GM12878 (cell line): ENCODE measurements around the gene WNK1.

ENCODE experiments used
- CBFB ChIP-seq: IDR thresholded peaks from 2 replicates; pipeline ENCODE4 v1.6.1; 2016; ENCODE audit warnings: antibody characterized with exemption, low read depth
- MXI1 ChIP-seq: fragments of 150-350 bp; IDR thresholded peaks from 2 replicates; pipeline ENCODE4 v1.6.1; 2011; ENCODE audit warnings: low read depth, mild to moderate bottlenecking, inconsistent platforms, low read length, improper control_type of control experiment
- NFIC ChIP-seq: IDR thresholded peaks from 2 replicates; pipeline ENCODE4 v1.6.1; 2012; ENCODE audit warnings: low read depth, mild to moderate bottlenecking, inconsistent platforms, low read length, moderate library complexity
- POLR2AphosphoS5 ChIP-seq: IDR thresholded peaks from 2 replicates; pipeline ENCODE4 v1.6.1; 2011; ENCODE audit warnings: mild to moderate bottlenecking, low read length, inconsistent platforms
- SP1 ChIP-seq: IDR thresholded peaks from one replicate; pipeline ENCODE4 v1.6.1; 2011; ENCODE audit warnings: low read depth, low read length
- TF ChIP-seq, protein P1 (sequence below), 3 experiments: IDR thresholded peaks in 2 of 3; conservative IDR thresholded peaks in 1 of 3; 2 replicates each; pipeline ENCODE4 v1.5.1; 2011; ENCODE audit warnings: low read depth in 3 of 3, low read length in 3 of 3, mild to moderate bottlenecking in 3 of 3, control low read depth in 2 of 3, moderate library complexity in 2 of 3, inconsistent platforms in 1 of 3, mixed read lengths in 1 of 3; ENCODE audit not compliant: control insufficient read depth in 2 of 3, insufficient read depth in 1 of 3; ENCODE audit errors: extremely low read depth in 1 of 3
- TF ChIP-seq, protein P2 (sequence below): fragments of 450-650 bp; IDR thresholded peaks from 2 replicates; pipeline ENCODE4 v1.6.1; 2018; ENCODE audit warnings: borderline replicate concordance, mild to moderate bottlenecking; ENCODE audit not compliant: partially characterized antibody
- TF ChIP-seq, protein P3 (sequence below): fragments of 450-650 bp; IDR thresholded peaks from 2 replicates; pipeline ENCODE4 v1.6.1; 2017; ENCODE audit warnings: low read depth, mild to moderate bottlenecking, moderate library complexity
- TF ChIP-seq, protein P4 (sequence below): fragments of 450-650 bp; IDR thresholded peaks from 2 replicates; pipeline ENCODE4 v1.6.1; 2017; ENCODE audit warnings: mild to moderate bottlenecking

DNA sequence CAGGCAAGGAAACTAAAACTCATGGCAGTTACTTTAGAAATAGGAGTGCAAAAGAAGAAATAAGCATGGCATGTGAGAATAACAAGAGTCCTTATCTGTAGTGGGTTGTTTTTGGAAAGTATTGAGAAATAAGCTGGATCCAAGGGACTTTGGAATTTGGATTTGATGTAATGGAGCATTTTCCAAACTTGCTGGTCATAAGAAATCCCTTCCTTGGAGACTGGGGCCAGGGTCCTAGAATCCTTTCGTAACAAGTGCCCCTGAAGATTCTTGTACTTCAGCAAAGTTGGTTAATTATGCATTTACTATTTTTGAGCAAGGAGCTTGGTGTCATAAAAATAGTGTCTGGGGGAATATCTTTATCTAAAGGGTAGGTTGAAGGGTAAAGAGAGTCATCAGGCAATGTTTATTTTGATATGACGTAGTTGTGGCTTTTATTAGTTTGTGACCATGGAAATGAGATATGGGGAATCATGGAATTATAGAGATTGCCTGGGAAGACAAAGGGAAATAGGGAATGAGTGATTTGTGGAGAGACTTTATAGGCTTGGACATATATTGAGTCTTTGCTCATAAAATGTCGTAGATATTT, 53.9 kb downstream of the WNK1 start:
- TF ChIP-seq NFIC, result no peak
- TF ChIP-seq, protein P1, sequence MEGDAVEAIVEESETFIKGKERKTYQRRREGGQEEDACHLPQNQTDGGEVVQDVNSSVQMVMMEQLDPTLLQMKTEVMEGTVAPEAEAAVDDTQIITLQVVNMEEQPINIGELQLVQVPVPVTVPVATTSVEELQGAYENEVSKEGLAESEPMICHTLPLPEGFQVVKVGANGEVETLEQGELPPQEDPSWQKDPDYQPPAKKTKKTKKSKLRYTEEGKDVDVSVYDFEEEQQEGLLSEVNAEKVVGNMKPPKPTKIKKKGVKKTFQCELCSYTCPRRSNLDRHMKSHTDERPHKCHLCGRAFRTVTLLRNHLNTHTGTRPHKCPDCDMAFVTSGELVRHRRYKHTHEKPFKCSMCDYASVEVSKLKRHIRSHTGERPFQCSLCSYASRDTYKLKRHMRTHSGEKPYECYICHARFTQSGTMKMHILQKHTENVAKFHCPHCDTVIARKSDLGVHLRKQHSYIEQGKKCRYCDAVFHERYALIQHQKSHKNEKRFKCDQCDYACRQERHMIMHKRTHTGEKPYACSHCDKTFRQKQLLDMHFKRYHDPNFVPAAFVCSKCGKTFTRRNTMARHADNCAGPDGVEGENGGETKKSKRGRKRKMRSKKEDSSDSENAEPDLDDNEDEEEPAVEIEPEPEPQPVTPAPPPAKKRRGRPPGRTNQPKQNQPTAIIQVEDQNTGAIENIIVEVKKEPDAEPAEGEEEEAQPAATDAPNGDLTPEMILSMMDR (IDR thresholded peaks at IDR 0.05 in 2 of 3, conservative IDR thresholded peaks at IDR 0.05 in 1 of 3; ENCODE audit: control insufficient read depth in 2 of 3, extremely low read depth in 1 of 3, insufficient read depth in 1 of 3, low read depth in 3 of 3, low read length in 3 of 3), result no peak
- no peak for TF ChIP-seq SP1
- TF ChIP-seq POLR2AphosphoS5, result no peak
- TF ChIP-seq MXI1, result no peak
- TF ChIP-seq CBFB, result no peak
- TF ChIP-seq, protein P2, sequence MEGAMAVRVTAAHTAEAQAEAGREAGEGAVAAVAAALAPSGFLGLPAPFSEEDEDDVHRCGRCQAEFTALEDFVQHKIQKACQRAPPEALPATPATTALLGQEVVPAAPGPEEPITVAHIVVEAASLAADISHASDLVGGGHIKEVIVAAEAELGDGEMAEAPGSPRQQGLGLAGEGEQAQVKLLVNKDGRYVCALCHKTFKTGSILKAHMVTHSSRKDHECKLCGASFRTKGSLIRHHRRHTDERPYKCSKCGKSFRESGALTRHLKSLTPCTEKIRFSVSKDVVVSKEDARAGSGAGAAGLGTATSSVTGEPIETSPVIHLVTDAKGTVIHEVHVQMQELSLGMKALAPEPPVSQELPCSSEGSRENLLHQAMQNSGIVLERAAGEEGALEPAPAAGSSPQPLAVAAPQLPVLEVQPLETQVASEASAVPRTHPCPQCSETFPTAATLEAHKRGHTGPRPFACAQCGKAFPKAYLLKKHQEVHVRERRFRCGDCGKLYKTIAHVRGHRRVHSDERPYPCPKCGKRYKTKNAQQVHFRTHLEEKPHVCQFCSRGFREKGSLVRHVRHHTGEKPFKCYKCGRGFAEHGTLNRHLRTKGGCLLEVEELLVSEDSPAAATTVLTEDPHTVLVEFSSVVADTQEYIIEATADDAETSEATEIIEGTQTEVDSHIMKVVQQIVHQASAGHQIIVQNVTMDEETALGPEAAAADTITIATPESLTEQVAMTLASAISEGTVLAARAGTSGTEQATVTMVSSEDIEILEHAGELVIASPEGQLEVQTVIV, result no peak
- TF ChIP-seq, protein P3, sequence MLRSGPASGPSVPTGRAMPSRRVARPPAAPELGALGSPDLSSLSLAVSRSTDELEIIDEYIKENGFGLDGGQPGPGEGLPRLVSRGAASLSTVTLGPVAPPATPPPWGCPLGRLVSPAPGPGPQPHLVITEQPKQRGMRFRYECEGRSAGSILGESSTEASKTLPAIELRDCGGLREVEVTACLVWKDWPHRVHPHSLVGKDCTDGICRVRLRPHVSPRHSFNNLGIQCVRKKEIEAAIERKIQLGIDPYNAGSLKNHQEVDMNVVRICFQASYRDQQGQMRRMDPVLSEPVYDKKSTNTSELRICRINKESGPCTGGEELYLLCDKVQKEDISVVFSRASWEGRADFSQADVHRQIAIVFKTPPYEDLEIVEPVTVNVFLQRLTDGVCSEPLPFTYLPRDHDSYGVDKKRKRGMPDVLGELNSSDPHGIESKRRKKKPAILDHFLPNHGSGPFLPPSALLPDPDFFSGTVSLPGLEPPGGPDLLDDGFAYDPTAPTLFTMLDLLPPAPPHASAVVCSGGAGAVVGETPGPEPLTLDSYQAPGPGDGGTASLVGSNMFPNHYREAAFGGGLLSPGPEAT, result no peak
- TF ChIP-seq, protein P4, sequence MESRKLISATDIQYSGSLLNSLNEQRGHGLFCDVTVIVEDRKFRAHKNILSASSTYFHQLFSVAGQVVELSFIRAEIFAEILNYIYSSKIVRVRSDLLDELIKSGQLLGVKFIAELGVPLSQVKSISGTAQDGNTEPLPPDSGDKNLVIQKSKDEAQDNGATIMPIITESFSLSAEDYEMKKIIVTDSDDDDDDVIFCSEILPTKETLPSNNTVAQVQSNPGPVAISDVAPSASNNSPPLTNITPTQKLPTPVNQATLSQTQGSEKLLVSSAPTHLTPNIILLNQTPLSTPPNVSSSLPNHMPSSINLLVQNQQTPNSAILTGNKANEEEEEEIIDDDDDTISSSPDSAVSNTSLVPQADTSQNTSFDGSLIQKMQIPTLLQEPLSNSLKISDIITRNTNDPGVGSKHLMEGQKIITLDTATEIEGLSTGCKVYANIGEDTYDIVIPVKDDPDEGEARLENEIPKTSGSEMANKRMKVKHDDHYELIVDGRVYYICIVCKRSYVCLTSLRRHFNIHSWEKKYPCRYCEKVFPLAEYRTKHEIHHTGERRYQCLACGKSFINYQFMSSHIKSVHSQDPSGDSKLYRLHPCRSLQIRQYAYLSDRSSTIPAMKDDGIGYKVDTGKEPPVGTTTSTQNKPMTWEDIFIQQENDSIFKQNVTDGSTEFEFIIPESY, result no peak
